Neural cell (in vitro differentiated cells): ENCODE measurements around the gene MANBA. TPM values are rescaled to one million over a fixed set of nuclear protein-coding genes. Genes with fewer than 3 reads are reported as not detected.

Source experiments
- H2AFZ ChIP-seq: fragments of 200-600, 300-800 bp; sonication (generic), shearing (Covaris generic); 2 replicates; pipeline ENCODE4 v1.6.0; 2014; ENCODE audit warnings: low read depth, mild to moderate bottlenecking, antibody characterized with exemption, low read length, moderate library complexity
- H3F3A ChIP-seq: fragments of 200-600 bp; shearing (Covaris generic); 2 replicates; pipeline ENCODE4 v1.6.1; 2016; ENCODE audit warnings: mild to moderate bottlenecking, moderate library complexity, mixed read lengths, antibody characterized with exemption, low read length; ENCODE audit not compliant: insufficient read depth, poor library complexity, severe bottlenecking
- H3K27ac ChIP-seq: fragments of 200-600, 300-800 bp; sonication (generic), shearing (Covaris generic); 2 replicates; pipeline ENCODE4 v1.5.1; 2014; ENCODE audit warnings: mild to moderate bottlenecking, low read length, moderate library complexity
- H3K27me3 ChIP-seq: fragments of 300-800, 200-600 bp; sonication (generic), shearing (Covaris generic); 2 replicates; pipeline ENCODE4 v1.6.0; 2014; ENCODE audit warnings: mild to moderate bottlenecking, low read depth, low read length, moderate library complexity; ENCODE audit not compliant: insufficient read depth
- H3K36me3 ChIP-seq: fragments of 300-800, 200-600 bp; sonication (generic), shearing (Covaris generic); 2 replicates; pipeline ENCODE4 v1.5.1; 2014; ENCODE audit warnings: mild to moderate bottlenecking, antibody characterized with exemption, low read length, moderate library complexity; ENCODE audit not compliant: insufficient read depth
- H3K4me2 ChIP-seq: fragments of 300-800, 200-600 bp; sonication (generic), shearing (Covaris generic); 2 replicates; pipeline ENCODE4 v1.6.0; 2014; ENCODE audit warnings: mild to moderate bottlenecking, low read length
- H3K4me3 ChIP-seq: fragments of 300-800, 200-600 bp; sonication (generic), shearing (Covaris generic); 2 replicates; pipeline ENCODE4 v1.5.1; 2014; ENCODE audit warnings: mild to moderate bottlenecking, low read length, moderate library complexity
- H3K79me2 ChIP-seq: fragments of 200-600 bp; shearing (Covaris generic); replicated peaks from 2 replicates; pipeline ENCODE4 v1.6.0; 2014; ENCODE audit warnings: mild to moderate bottlenecking, low read length, moderate library complexity; ENCODE audit not compliant: insufficient read depth
- H3K9ac ChIP-seq: fragments of 300-800, 200-600 bp; sonication (generic), shearing (Covaris generic); 2 replicates; pipeline ENCODE4 v1.6.1; 2016; ENCODE audit warnings: mild to moderate bottlenecking, low read length, mixed read lengths
- H3K9me2 ChIP-seq: fragments of 200-600 bp; shearing (Covaris generic); 2 replicates; pipeline ENCODE4 v1.6.1; 2016; ENCODE audit warnings: mild to moderate bottlenecking, low read length, mixed read lengths; ENCODE audit not compliant: insufficient read depth
- H3K9me3 ChIP-seq: fragments of 200-600, 300-800 bp; sonication (generic), shearing (Covaris generic); 2 replicates; pipeline ENCODE4 v1.6.1; 2016; ENCODE audit warnings: mild to moderate bottlenecking, mixed run types, low read length, moderate library complexity, mixed read lengths
- H4K20me1 ChIP-seq: fragments of 200-600 bp; shearing (Covaris generic); 2 replicates; pipeline ENCODE4 v1.6.1; 2016; ENCODE audit warnings: mild to moderate bottlenecking, mixed run types; ENCODE audit not compliant: insufficient read depth
- EP300 ChIP-seq: fragments of 450-650 bp; conservative IDR thresholded peaks from 2 replicates; pipeline ENCODE4 v1.6.1; 2014; ENCODE audit warnings: antibody characterized with exemption, mild to moderate bottlenecking, moderate library complexity; ENCODE audit not compliant: poor library complexity, severe bottlenecking
- EZH2 ChIP-seq: fragments of 200-600, 300-800 bp; shearing (Covaris generic), sonication (generic); IDR thresholded peaks from 2 replicates; pipeline ENCODE4 v1.6.1; 2014; ENCODE audit warnings: antibody characterized with exemption, low read length, borderline replicate concordance, mild to moderate bottlenecking; ENCODE audit not compliant: insufficient read depth, poor library complexity, severe bottlenecking
- MXI1 ChIP-seq: fragments of 450-650 bp; conservative IDR thresholded peaks from 2 replicates; pipeline ENCODE4 v1.6.1; 2014; ENCODE audit warnings: antibody characterized with exemption, mild to moderate bottlenecking; ENCODE audit not compliant: poor library complexity, severe bottlenecking
- POLR2AphosphoS5 ChIP-seq: IDR thresholded peaks from 2 replicates; pipeline ENCODE4 v1.6.1; 2012
- RAD21 ChIP-seq: fragments of 450-650 bp; conservative IDR thresholded peaks from 2 replicates; pipeline ENCODE4 v1.6.1; 2014; ENCODE audit warnings: antibody characterized with exemption, mild to moderate bottlenecking, moderate library complexity
- SMC3 ChIP-seq: fragments of 450-650 bp; conservative IDR thresholded peaks from 2 replicates; pipeline ENCODE4 v1.6.1; 2014; ENCODE audit warnings: antibody characterized with exemption, mild to moderate bottlenecking, moderate library complexity; ENCODE audit not compliant: poor library complexity
- TAF1 ChIP-seq: IDR thresholded peaks from 2 replicates; pipeline ENCODE4 v1.6.1; 2012; ENCODE audit warnings: low read depth
- polyA plus RNA-seq: library from polyadenylated mRNA; depleted of rRNA; stranded (reverse); fragments of >200 nt; gene quantifications from 2 replicates; pipeline ENCODE4 v1.2.3, GENCODE V29; 2014
- TF ChIP-seq, protein P1 (sequence below): IDR thresholded peaks from 2 replicates; pipeline ENCODE4 v1.6.1; 2012; ENCODE audit warnings: borderline replicate concordance
- TF ChIP-seq, protein P2 (sequence below): fragments of 450-650 bp; IDR thresholded peaks from 2 replicates; pipeline ENCODE4 v1.5.1; 2014; ENCODE audit warnings: antibody characterized with exemption, mild to moderate bottlenecking, moderate library complexity; ENCODE audit not compliant: poor library complexity, severe bottlenecking

Gene MANBA
- polyA plus RNA-seq, 1 donor from 2014 or later, result 43.8 TPM

DNA sequence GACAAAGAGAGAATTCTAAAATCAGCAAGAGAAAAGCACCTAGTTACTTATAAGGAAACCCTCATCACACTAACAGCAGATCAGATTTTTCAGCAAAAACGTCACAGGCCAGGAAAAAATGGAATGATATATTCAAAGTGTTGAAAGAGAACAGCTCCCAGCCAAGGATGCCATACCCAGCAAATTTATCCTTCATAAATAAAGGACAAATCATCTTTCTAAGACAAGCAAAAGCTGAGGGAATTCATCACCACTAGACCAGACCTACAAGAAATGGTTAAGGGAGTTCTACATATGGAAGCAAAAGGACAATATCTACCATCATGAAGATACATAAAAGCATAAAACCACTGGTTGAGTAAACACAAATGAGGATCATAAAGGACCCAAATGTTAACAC is 53.6 kb downstream of the MANBA start:
- TF ChIP-seq RAD21 (no peak), EZH2 (no peak), TAF1 (no peak), MXI1 (no peak), EP300 (no peak), POLR2AphosphoS5 (no peak)
- TF ChIP-seq, protein P1, sequence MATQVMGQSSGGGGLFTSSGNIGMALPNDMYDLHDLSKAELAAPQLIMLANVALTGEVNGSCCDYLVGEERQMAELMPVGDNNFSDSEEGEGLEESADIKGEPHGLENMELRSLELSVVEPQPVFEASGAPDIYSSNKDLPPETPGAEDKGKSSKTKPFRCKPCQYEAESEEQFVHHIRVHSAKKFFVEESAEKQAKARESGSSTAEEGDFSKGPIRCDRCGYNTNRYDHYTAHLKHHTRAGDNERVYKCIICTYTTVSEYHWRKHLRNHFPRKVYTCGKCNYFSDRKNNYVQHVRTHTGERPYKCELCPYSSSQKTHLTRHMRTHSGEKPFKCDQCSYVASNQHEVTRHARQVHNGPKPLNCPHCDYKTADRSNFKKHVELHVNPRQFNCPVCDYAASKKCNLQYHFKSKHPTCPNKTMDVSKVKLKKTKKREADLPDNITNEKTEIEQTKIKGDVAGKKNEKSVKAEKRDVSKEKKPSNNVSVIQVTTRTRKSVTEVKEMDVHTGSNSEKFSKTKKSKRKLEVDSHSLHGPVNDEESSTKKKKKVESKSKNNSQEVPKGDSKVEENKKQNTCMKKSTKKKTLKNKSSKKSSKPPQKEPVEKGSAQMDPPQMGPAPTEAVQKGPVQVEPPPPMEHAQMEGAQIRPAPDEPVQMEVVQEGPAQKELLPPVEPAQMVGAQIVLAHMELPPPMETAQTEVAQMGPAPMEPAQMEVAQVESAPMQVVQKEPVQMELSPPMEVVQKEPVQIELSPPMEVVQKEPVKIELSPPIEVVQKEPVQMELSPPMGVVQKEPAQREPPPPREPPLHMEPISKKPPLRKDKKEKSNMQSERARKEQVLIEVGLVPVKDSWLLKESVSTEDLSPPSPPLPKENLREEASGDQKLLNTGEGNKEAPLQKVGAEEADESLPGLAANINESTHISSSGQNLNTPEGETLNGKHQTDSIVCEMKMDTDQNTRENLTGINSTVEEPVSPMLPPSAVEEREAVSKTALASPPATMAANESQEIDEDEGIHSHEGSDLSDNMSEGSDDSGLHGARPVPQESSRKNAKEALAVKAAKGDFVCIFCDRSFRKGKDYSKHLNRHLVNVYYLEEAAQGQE, result no peak
- Histone ChIP-seq H3K27ac (no peak overlapping the region), H3K79me2 (no peaks in the 10 kb centered on the region), H3K9ac (no peak overlapping the region), H2AFZ (no peak overlapping the region), H3K4me2 (no peak overlapping the region), H3K9me2 (no peaks in the 10 kb centered on the region), H3K4me3 (no peak overlapping the region), H3K36me3 (no peaks in the 10 kb centered on the region), H3F3A (no peaks in the 10 kb centered on the region), H3K27me3 (no peaks in the 10 kb centered on the region), H3K9me3 (no peaks in the 10 kb centered on the region), H4K20me1 (no peaks in the 10 kb centered on the region)

DNA sequence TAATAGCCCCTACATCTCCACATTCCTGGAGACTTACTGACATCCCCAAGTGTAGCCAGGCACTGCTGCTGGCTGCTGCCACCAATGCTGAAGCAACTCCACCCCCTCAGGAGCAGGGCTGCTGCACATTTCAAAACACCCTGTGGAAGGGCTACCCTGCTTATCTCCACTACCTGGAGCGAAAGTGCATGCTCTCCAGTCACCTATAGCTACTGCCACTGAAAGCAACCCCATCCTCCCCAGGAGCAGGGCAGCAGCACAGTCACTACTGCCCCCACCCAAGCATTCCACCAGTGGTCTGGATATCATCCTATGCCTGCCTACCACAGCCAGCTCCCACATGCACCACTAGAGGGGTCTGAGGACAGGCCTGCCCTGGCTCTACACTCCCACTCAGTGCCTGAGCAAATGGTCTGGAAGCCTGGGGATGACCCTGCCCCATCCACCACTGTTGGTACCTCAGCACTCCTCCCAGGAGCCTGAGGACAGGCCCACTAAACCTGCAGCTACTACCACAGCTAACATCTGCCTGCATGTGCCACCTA is 55.3 kb downstream of the MANBA start:
- no peaks in the 10 kb centered on the region for H3F3A ChIP-seq
- H3K79me2 ChIP-seq, result no peaks in the 10 kb centered on the region
- H3K27me3 ChIP-seq, result no peaks in the 10 kb centered on the region
- no peaks in the 10 kb centered on the region for H3K9me3 ChIP-seq
- no peak overlapping the region for H3K27ac ChIP-seq
- no peaks in the 10 kb centered on the region for H4K20me1 ChIP-seq
- H3K4me2 ChIP-seq, result no peak overlapping the region
- no peak for TF ChIP-seq EP300
- no peak for TF ChIP-seq SMC3
- TF ChIP-seq EZH2, result no peak
- no peak for TF ChIP-seq MXI1
- TF ChIP-seq RAD21, result no peak
- H3K9me2 ChIP-seq, result no peaks in the 10 kb centered on the region
- no peaks in the 10 kb centered on the region for H3K36me3 ChIP-seq
- no peak overlapping the region for H3K9ac ChIP-seq
- H2AFZ ChIP-seq, result no peak overlapping the region
- H3K4me3 ChIP-seq, result no peak overlapping the region

DNA sequence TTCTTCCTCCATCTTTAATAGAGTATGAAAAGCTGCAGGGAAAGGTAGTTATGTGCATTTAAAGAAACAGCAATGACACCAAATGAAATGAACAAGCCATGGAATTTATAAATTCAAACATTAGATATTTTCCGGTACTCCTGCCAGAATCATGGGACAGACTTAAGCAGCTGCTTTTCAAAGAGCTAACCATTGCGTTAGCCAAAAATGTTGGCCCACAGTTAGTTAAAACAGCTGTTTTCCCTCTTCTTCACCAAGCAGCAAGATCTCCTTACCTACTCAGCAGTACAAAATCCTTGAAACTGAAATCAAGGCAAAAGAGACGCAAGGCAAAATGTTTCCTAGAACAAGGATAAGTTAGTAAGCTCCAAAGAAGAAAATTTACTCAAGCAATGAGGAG is 64.0 kb downstream of the MANBA start:
- H3K79me2 ChIP-seq, result no peaks in the 10 kb centered on the region
- no peak overlapping the region for H3K27ac ChIP-seq
- H3K4me2 ChIP-seq, result no peak overlapping the region
- H3K4me3 ChIP-seq, result no peak overlapping the region
- peaks cover 3% of the 10 kb centered on the region for H3K36me3 ChIP-seq
- no peak overlapping the region for H3K9ac ChIP-seq
- no peaks in the 10 kb centered on the region for H4K20me1 ChIP-seq
- H3K9me2 ChIP-seq, result no peaks in the 10 kb centered on the region
- H3F3A ChIP-seq, result no peaks in the 10 kb centered on the region
- H3K27me3 ChIP-seq, result no peaks in the 10 kb centered on the region
- no peak for TF ChIP-seq EZH2
- TF ChIP-seq, protein P2, sequence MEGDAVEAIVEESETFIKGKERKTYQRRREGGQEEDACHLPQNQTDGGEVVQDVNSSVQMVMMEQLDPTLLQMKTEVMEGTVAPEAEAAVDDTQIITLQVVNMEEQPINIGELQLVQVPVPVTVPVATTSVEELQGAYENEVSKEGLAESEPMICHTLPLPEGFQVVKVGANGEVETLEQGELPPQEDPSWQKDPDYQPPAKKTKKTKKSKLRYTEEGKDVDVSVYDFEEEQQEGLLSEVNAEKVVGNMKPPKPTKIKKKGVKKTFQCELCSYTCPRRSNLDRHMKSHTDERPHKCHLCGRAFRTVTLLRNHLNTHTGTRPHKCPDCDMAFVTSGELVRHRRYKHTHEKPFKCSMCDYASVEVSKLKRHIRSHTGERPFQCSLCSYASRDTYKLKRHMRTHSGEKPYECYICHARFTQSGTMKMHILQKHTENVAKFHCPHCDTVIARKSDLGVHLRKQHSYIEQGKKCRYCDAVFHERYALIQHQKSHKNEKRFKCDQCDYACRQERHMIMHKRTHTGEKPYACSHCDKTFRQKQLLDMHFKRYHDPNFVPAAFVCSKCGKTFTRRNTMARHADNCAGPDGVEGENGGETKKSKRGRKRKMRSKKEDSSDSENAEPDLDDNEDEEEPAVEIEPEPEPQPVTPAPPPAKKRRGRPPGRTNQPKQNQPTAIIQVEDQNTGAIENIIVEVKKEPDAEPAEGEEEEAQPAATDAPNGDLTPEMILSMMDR, result no peak
- no peak for TF ChIP-seq RAD21
- H3K9me3 ChIP-seq, result no peaks in the 10 kb centered on the region
- H2AFZ ChIP-seq, result no peak overlapping the region
